ENCODE results near the gene PARD6B.
A peak's percentile ranks its signal among the peaks of the same experiment; 100 is the strongest.

PARD6B gene, protein sequence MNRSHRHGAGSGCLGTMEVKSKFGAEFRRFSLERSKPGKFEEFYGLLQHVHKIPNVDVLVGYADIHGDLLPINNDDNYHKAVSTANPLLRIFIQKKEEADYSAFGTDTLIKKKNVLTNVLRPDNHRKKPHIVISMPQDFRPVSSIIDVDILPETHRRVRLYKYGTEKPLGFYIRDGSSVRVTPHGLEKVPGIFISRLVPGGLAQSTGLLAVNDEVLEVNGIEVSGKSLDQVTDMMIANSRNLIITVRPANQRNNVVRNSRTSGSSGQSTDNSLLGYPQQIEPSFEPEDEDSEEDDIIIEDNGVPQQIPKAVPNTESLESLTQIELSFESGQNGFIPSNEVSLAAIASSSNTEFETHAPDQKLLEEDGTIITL

GRCh38 chr20:50731055-50731929 is at the start of gene PARD6B:
TSS of gene PARD6B (plus strand) at chr20:50731580. CDS start at chr20:50731787, 207 bp downstream.
- Histone ChIP-seq H3K4me3 (ENCODE audit: low read depth, low read length) (peak within 1 kb of the TSS; percentile 77), H3K27ac (peak within 1 kb of the TSS; percentile 85), H3K36me3 (peaks cover 9% of the 10 kb centered on the region), H3K9me3 (ENCODE audit: severe bottlenecking) (no peaks in the 10 kb centered on the region), H3K27me3 (ENCODE audit: insufficient read depth, low read depth, severe bottlenecking) (no peaks in the 10 kb centered on the region)
- DNase-seq = peak; percentile 99
- TF ChIP-seq CTCF (IDR thresholded peaks at IDR 0.05; ENCODE audit: low read depth, low read length) = no peak

GRCh38 chr20:50682065-50682464 is 49.3 kb upstream of the PARD6B start:
- Histone ChIP-seq H3K27me3 (ENCODE audit: insufficient read depth, low read depth, severe bottlenecking) (no peaks in the 10 kb centered on the region), H3K36me3 (no peaks in the 10 kb centered on the region), H3K4me3 (ENCODE audit: low read depth, low read length) (no peak overlapping the region), H3K27ac (no peak overlapping the region), H3K9me3 (ENCODE audit: severe bottlenecking) (no peaks in the 10 kb centered on the region)
- no peak for DNase-seq
- TF ChIP-seq CTCF (IDR thresholded peaks at IDR 0.05; ENCODE audit: low read depth, low read length) = no peak

DNA sequence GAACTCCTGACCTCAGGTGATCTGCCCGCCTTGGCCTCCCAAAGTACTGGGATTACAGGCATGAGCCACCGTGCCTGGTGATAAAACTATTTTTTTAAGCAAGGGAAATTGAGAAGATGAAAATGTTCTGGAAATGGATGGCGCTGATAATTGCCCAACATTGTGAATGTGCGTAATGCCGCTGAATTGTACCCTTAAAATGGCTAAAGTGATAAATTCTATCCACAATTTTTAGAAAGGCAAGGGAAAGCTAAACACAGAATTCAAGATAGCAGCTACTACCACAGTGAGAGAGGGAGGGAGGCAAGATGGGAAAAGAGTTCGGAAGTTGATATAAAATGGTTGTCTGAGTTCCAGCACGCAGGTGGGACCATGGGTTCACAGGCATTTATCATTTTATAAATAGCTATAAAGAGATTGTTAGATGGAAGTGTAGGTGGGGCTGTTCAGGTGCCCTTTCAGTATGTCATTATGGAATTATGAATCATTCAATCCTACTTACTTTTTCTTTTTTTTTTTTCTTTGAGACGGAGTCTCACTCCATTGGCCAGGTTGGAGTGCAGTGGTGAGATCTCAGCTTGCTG is 48.3 kb upstream of the PARD6B start:
- TF ChIP-seq CTCF (IDR thresholded peaks at IDR 0.05; ENCODE audit: low read depth, low read length) = no peak
- no peak for DNase-seq
- H3K4me3 ChIP-seq (ENCODE audit: low read depth, low read length) = no peak overlapping the region
- H3K36me3 ChIP-seq = no peaks in the 10 kb centered on the region
- no peak overlapping the region for H3K27ac ChIP-seq
- H3K27me3 ChIP-seq (ENCODE audit: insufficient read depth, low read depth, severe bottlenecking) = no peaks in the 10 kb centered on the region
- no peaks in the 10 kb centered on the region for H3K9me3 ChIP-seq (ENCODE audit: severe bottlenecking)

DNA sequence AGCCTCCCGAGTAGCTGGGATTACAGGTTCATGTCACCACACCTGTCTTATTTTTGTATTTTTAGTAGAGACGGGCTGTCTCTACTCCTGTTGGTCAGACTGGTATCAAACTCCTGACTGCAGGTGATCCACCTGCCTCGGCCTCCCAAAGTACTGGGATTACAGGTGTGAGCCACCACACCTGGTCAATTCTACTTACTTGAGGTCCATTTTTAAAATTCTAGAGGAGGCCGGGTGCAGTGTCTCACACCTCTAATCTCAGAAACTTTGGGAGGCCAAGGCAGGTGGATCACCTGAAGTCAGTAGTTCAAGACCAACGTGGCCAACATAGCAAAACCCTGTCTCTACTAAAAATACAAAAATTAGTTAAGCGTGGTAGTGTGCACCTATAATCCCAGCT is 47.8 kb upstream of the PARD6B start:
- Histone ChIP-seq H3K9me3 (ENCODE audit: severe bottlenecking) (no peaks in the 10 kb centered on the region), H3K27ac (no peak overlapping the region), H3K27me3 (ENCODE audit: insufficient read depth, low read depth, severe bottlenecking) (no peaks in the 10 kb centered on the region), H3K36me3 (no peaks in the 10 kb centered on the region), H3K4me3 (ENCODE audit: low read depth, low read length) (no peak overlapping the region)
- TF ChIP-seq CTCF (IDR thresholded peaks at IDR 0.05; ENCODE audit: low read depth, low read length) = no peak
- no peak for DNase-seq

- Histone ChIP-seq H3K27ac (no peak overlapping the region), H3K27me3 (ENCODE audit: insufficient read depth, low read depth, severe bottlenecking) (no peaks in the 10 kb centered on the region)
Measured at GRCh38 chr20:50686821-50687220, 44.6 kb upstream of the PARD6B start.

More at GRCh38 chr20:50686821-50687220, 44.6 kb upstream of the PARD6B start:
- Histone ChIP-seq H3K4me3 (ENCODE audit: low read depth, low read length) (no peak overlapping the region), H3K36me3 (no peaks in the 10 kb centered on the region), H3K9me3 (ENCODE audit: severe bottlenecking) (no peaks in the 10 kb centered on the region)
- TF ChIP-seq CTCF (IDR thresholded peaks at IDR 0.05; ENCODE audit: low read depth, low read length) = no peak
- DNase-seq = no peak

All from WERI-Rb-1 (cell line).